ENCODE measurements around the gene UBALD2. TPM values are rescaled to one million over a fixed set of nuclear protein-coding genes. Genes with fewer than 3 reads are reported as not detected.
"Not testable (repeated sequence)": the region's sequence is repeated elsewhere in the genome, so short reads cannot be mapped to it uniquely, and the experiment has no call there.

Gene UBALD2
- total RNA-seq, 1 experiment from 2014 or later: 72.5 TPM

DNA sequence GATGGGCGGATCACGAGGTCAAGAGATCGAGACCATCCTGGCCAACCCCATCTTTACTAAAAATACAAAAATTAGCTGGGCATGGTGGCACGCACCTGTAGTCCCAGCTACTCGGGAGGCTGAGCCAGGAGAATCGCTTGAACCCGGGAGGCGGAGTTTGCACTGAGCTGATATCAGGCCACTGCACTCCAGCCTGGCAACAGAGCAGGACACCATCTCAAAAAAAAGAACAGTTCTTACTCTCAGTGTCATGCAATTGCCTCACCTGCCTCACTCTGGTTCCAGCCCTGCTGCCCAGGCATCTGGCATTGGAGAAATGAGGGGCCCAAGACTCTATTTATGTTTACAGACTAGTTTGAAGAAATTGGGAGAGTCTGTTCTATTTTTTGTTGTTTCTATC, 20.4 kb upstream of the UBALD2 start:
- not testable (repeated sequence) for DNase-seq (ENCODE audit: low spot score)

DNA sequence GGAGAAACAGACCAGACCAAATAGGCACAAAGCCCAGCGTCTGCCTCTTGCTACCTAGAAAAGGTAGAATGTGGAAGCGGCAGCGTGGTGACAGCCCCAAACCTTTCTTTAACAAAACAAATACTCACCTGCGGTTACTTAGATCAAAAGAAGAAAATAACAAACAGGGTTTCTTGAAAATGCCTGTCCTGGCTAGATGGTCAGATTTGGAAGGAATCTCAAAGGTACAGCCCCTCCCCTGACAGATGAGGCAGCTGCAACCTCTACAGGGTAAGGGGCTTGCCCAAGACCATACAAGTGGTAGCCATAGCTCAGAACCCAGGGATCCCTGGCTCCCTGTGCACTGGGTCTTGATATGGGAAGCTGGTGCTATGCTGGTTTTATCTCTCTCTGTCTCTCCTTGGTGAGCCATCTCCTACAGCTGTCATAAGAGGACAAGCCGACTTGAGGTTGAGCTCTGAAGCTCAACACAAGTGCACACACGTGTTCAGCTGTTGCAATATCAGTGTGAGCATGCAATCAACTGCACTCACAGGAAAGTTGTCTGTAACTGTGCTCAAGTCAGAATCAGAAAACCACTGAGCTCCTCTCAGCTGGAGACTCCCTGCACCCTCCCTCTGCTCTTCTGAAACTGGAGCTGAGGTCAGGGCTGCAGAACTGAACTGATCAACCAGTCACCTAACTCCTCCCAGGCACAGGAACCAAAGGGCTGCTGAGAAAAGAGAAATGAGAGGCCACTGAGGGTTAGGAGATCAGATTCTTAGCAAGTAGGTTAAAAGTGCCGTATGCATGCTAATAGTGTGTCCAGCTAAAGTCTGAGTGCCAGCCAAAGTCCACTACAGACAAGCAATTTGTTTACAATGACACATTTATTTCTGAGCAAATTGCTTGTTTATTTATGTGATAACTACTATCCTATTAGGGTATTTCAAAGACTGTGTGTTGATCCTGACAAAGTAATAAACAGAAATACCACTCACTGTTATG, 18.8 kb upstream of the UBALD2 start:
- no peak for DNase-seq (ENCODE audit: low spot score)

DNA sequence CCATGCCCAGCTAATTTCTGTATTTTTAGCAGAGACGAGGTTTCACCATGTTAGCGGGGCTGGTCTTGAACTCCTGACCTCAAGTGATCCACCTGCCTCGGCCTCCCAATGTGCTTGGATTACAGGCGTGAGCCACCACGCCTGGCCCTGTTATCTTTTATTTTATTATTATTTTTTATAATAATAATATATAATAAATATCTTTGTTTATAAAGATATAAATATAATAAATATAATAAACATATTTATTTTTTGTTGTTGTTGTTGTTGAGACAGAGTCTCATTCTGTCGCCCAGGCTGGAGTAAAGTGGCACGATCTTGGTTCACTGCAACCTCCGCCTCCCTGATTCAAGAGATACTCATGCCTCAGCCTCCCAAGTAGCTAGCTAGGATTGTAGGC, 17.8 kb upstream of the UBALD2 start:
- DNase-seq (ENCODE audit: low spot score): no peak

DNA sequence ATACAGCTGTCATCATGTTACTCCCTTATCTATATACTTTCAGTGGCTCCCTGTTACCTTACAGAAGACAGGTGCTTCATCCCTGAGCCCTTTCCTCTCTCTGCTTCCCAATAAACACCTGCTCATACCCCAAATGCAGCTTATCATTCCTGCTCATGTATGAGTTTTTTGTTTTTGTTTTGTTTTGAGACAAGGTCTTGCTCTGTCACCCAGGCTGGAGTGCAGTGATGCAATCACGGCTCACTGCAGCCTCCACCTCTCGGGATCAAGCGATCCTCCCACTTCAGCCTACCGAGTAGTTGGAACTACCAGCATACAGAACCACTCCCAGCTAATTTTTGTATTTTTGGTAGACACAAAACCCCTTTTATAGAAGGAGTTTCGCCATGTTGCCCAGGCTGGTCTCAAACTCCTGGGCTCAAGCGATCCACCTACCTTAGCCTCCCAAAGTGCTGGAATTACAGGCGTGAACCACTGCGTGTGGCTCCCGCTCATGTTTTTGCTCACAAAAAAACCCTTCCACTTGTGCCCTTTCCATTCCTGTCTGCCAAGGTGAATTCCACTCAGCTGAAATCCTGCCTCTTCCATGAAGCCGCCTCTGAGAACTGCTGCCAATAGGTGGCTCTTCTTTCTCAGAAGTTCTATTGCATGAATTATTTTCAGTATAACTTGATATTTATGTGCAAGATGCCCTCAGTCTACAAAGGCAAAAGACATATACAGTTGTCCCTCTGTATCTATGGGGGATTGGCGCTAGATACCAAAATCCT, 16.9 kb upstream of the UBALD2 start:
- DNase-seq (ENCODE audit: low spot score): no peak

DNA sequence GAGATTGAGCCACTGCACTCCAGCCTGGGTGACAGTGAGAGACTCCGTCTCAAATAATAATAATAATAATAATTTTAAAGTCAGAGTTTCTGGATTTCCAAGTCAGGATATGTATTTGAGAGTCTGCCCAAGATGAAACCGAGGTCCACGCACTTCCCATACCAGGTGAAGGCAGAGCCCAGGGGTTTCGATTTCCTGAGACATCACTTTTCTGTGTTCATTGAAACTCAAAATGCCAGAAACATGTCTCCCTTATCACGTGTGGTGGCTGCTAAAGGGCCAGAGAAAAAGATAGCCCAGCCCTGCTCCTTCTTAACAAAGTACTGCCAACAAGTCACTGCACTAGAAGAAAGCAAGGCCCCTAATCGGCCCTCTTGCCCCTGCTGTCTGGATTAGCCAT, 15.0 kb upstream of the UBALD2 start:
- no peak for DNase-seq (ENCODE audit: low spot score)

DNA sequence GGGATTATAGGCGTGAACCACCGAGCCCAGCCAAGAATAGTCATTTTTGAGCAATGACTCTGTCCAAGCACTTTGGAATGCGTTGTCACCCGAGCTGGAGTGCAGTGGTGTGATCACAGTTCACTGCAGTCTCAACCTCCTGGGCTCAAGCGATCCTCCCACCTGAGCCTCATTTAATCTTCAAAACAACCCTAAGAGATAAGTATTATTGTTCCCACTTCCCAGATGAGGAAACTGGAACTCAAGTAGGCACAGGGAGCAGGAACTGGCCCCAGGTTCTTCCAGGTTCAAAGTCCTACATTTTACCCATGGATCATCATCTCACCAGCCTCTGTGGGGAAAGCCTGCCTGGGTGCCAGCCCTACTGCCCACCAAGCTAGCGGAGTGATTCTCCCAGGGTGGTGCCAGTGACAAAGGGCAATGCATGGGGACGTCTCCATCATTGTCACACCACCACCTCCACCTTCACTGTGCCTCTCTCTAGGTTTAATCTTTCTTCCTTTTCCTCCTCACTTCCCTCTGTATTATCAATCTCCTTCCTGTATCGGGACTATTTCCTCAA, 13.6 kb upstream of the UBALD2 start:
- no peak for DNase-seq (ENCODE audit: low spot score)

DNA sequence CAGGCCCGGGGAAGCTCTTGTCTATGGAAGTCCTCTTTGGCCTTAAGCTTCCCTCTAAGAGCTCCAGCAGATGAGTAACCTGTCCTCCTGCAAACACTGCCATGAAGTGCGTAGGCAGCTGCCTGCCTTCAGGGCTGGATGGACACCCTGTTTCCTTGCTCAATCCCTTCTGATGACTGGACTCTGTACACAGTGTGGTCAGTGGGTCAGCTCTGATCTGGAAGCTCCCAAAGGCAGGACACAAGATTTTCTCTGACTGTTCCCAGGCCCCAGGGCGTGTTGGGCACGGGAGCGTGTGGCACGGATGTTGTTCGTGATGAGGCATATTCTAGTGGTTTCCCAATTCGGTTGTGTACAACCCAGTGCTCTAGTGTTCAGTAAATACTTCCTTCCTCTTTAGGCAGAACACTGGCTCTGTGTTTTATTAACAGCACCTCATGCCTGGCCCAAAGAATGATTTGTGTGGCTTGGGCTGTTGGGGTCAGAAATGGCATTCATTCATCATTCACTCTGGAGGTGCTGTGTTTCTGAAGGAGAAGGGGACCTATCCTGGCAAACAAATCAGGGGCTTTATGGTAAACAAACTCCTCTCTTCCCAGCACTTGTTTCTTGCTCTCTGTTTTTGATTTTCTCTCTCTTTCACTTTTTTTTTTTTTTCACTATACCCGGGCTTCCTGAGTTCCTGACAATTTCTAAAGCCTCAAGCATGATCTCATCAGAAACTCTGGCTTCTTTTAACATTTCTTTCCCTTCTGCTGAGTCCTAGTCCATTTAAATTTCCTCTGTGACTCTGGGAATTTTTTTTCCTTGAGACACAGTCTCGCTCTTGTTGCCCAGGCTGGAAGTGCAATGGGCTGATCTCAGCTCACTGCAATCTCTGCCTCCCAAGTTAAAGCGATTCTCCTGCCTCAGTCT, 12.9 kb upstream of the UBALD2 start:
- no peak for DNase-seq (ENCODE audit: low spot score)

DNA sequence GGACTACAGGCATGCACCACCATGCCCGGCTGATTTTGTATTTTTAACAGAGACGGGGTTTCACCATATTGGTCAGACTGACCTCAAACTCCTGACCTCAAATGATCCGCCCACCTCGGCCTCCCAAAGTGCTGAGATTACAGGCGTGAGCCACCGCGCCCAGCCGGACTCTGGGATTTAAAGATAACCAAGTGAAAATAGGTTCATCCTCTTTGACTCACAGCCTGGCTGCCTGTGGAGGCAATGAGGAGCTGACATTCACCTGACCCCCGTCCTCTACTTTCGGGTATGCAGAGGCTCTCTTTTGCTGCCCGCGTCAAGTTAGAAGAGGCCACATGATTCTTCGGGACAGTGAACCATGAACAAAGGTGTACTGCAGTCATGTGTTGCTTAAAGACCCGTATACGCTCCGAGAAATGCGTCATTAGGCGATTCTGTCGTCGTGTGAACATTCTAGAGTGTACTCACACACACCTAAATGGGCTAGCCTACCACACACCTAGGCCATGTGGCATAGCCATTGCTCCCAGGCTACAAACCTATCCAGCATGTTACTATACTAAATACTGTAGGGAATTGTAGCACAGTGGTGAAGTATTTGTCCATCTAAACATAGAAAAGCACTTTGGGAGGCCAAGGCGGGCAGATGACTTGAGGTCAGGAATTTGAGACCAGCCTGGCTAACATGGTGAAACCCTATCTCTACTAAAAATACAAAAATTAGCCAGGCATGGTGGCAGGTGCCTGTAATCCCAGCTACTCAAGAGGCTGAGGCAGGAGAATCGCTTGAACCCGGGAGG, 12.0 kb upstream of the UBALD2 start:
- not testable (repeated sequence) for DNase-seq (ENCODE audit: low spot score)

DNA sequence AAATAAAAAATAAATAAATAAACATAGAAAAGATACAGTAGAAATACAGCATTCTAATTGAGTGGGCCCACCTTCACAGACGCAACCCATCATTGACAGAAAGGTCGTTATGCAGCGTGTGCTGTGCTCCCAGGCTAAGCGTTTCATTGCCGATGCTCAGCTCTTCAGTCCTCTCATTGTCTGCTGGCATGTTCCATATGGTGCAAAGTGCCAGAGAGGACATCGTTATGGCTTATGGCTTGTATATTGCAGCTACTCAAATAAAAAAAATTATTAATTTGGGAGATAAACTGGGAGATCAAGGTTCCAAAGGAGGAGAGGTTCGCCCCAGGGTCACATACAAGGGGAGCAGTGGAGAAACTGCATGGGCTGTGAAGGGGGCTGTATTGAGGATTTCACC, 11.3 kb upstream of the UBALD2 start:
- DNase-seq (ENCODE audit: low spot score): no peak

DNA sequence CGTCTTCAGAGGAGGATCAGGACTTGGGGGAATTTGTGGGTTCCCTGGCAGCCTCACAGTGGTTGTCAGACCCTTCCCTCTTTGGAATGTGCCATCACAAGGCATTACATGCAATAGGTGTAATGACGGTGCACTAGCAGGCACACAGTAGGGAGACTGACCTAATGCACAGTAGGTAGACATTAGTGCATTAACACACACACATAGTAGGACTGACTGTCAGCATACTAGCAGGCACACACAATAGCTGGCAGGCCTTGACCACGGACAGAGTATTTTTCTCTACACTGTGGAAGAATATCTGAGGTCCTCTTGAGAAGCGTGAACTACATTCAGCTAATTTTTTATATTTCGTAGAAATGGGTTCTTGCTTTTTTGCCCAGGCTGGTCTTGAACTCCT, 10.9 kb upstream of the UBALD2 start:
- no peak for DNase-seq (ENCODE audit: low spot score)

DNA sequence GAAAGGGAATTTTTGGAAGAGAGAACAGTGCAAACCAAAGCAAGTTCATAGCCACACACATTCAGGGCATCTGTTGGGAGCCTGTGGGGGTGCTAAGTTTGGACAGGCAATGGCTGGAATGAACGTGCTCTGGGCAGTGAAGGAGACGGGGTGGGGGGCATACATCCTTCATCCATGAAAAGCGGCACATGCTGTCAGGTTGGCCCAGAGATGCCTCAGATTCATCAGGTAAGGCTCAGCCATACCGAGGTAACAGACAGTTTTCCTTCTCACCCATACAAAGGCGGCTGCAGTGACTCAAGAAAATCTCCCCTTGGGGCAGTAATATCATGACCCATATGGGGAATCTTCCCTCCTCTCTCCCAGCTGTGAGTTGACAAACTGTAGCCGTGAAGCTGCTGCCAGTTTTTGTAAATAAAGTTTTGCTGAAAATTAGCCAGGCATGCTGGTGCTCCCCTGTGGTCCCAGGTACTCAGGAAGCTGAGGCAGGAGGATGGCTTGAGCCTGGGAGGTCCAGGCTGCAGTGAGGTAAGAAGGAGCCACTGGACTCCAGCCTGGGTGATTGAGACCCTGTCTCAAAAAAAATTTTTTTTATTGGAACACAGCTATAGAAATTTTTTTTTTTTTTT, 9.2 kb upstream of the UBALD2 start:
- no peak for DNase-seq (ENCODE audit: low spot score)

DNA sequence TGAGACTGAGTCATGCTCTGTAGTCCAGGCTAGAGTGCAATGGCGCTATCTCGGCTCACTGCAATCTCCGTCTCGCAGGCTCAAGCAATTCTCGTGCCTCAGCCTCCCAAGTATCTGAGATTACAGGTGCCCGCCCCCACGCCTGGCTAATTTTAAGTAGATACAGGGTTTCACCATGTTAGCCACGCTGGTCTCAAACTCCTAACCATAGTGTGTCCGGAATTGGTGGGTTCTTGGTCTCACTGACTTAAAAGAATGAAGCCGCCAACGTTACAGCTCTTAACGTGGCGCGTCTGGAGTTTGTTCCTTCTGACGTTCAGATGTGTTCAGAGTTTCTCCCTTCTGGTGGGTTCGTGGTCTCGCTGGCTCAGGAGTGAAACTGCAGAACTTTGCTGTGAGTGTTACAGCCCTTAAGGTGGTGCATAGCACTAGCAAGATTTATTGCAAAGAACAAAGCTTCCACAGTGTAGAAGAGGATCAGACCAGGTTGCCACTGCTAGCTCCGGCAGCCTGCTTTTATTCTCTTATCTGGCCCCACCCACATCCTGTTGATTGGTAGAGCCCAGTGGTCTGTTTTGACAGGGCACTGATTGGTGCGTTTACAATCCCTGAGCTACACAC, 8.6 kb upstream of the UBALD2 start:
- DNase-seq (ENCODE audit: low spot score): not testable (repeated sequence)

DNA sequence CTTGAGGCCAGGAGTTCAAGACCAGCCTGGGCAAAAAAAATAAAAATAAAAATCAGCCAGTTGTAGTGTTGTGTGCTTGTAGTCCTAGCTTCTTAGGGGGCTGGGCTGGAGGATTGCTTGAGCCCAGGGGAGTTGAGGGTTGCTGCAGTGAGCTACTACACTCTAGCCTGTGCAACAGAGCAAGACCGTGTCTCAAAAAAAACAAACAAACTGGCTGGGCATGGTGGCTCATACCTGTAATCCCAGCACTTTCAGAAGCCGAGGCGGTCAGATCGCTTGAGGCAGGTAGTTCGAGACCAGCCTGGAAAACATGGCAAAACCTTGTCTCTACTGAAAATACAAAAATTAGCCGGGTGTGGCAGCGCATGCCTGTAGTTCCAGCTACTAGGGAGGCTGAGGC, 4.9 kb upstream of the UBALD2 start:
- DNase-seq (ENCODE audit: low spot score): no peak

DNA sequence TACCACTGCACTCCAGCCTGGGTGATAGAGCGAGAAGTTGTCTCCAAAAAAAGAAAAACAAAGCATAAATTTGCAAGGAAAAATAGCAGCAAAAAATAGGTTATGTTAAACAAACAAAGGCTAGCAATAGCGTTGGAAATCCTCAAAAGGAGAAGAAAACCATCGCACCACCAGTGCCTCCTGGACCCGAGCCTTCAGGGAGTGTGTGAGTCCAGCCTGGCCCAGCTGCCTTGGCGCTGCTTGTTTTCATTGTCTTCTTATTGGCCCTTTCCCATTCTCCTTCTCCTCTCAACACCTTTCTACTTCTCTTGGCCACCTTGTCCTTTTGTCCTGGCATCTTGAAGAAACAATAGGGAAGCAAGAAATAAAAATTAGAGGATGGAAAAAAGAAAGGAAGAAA, 4.5 kb upstream of the UBALD2 start:
- no peak for DNase-seq (ENCODE audit: low spot score)

DNA sequence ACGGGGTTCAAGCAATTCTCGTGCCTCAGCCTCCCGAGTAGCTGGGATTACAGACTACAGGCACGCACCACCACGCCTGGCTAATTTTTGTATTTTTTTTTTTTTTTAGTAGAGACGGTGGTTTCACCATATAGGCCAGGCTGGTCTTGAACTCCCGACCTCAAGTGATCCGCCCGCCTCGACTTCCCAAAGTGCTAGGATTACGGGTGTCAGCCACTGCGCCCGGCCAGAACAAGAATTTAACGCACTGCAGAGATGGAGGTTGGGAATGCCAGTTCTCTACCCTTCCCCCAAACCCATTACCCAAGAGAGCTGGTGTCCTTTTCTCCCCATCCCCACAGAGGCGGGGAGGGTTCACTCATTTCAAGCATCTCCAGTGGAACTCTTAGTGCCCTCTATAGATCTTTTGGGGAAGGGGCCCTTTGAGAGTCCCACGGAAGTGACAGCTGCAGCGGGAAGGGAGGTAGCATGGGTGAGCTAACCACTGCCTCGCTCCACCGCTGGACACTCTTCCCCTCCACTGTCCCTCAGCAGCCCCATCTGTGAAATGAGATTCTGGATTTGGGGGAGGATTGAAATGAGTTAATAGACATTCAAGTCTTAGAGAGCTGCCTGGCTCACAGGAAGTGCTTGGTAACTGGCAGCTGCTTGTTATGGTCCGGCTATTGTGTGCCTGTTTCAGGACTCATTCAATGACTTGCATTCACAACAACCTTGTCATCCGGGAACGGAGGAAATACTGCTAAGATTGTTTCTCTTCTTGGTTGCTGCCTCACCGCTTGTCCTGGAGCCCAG, 3.5 kb upstream of the UBALD2 start:
- DNase-seq (ENCODE audit: low spot score): no peak

DNA sequence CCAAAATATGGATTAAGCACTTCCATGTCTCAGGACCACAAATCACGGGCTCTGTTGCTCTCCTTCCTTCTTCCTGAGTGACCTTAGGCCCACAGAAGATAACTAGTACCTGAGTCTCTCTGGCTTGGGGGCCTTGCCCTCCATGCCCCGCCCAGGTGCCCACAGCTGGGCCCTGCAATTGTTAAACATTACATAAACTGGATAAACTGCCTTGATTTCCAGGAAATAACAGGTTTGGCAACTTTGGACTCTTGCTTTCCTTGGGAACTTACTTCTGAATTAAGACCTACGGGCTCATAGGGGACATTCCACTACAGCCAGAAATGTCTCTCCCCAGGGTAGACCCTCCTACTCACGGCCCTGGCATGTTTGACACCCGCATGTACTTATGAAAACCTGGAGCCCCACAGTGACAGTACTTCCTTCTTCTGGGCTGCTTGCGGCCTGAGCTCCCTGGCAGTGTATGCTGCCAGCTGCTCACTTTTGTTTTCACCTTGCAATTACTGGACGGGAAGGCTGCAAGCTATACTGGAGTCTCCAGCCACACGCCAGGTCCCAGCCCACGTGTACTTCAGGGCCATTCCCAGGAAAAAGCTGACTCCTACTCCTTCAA, 2.3 kb upstream of the UBALD2 start:
- DNase-seq (ENCODE audit: low spot score): peak; percentile 94

DNA sequence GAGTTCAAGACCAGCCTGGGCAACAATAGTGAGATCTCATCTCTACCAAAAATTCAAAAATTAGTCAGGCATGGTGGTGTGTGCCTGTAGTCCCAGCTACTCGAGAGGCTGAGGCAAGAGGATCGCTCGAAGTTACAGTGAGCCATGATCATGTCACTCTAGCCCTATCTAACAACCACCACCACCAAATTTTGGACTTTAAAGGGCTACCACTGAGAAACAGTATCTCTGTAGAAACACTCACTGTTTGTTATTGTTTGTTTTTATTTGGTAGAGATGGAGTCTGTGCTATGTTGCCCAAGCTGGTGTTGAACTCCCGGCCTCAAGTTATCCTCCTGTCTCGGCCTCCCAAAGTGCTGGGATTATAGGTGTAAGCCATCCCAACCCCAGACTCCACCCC, 1.3 kb upstream of the UBALD2 start:
- no peak for DNase-seq (ENCODE audit: low spot score)

DNA sequence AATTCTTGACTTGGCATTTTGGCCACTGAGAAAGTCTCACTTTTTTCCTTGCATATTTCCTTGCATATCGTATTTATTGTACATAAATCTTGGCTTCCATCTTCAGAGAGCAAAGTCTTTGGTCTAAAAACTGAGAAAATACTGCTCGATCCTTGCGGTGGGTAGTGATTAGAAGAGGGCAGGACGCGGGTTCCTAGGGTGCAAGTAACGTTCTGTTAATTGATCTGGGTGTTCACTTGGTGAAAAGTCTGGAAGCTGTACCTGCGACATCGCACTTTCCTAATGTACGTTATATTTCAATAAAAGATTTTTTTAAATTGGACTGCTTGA, 758 bp upstream of the UBALD2 start:
- DNase-seq (ENCODE audit: low spot score): no peak
